HepG2 (cell line): ENCODE data around the gene INHBB. TPM values are rescaled to one million over a fixed set of nuclear protein-coding genes. Genes with fewer than 3 reads are reported as not detected.

Experiments used
- CSRNP2 ChIP-seq: sonication (generic); formaldehyde crosslinking; conservative IDR thresholded peaks from 2 replicates; pipeline ENCODE4 v1.8.0; 2022; ENCODE audit warnings: low read depth, missing genetic modification reagents
- FOXP4 ChIP-seq: sonication (generic); formaldehyde crosslinking; IDR thresholded peaks from 2 replicates; pipeline ENCODE4 v1.4.0; 2020; ENCODE audit warnings: missing genetic modification reagents
- HBP1 ChIP-seq: IDR thresholded peaks from 2 replicates; pipeline ENCODE4 v1.6.1; 2016; ENCODE audit warnings: low read depth, control low read depth
- IKZF1 ChIP-seq: fragments of 450-650 bp; IDR thresholded peaks from 2 replicates; pipeline ENCODE4 v1.7.1; 2016
- MBNL3 ChIP-seq: fragments of 250-450 bp; sonication (Bioruptor Pico); conservative IDR thresholded peaks from 2 replicates; pipeline ENCODE4 v1.8.0; 2022; ENCODE audit warnings: mild to moderate bottlenecking, inconsistent platforms
- MEF2D ChIP-seq: sonication (generic); formaldehyde crosslinking; IDR thresholded peaks from 2 replicates; pipeline ENCODE4 v1.5.1; 2020; ENCODE audit warnings: mild to moderate bottlenecking, missing genetic modification reagents
- MLXIP ChIP-seq: sonication (generic); formaldehyde crosslinking; IDR thresholded peaks from 2 replicates; pipeline ENCODE4 v1.9.0; 2021; ENCODE audit warnings: missing genetic modification reagents, borderline replicate concordance
- PRDM10 ChIP-seq: sonication (generic); formaldehyde crosslinking; IDR thresholded peaks from 2 replicates; pipeline ENCODE4 v1.4.0; 2020; ENCODE audit warnings: low read depth, missing genetic modification reagents
- TBX2 ChIP-seq: sonication (generic); formaldehyde crosslinking; IDR thresholded peaks from 2 replicates; pipeline ENCODE4 v1.5.0; 2020; ENCODE audit warnings: missing genetic modification reagents, mild to moderate bottlenecking, borderline replicate concordance
- ZBTB7A ChIP-seq: sonication (generic); formaldehyde crosslinking; IDR thresholded peaks from 2 replicates; pipeline ENCODE4 v1.8.0; 2022; ENCODE audit warnings: mild to moderate bottlenecking, missing genetic modification reagents
- ZNF143 ChIP-seq: sonication (generic); formaldehyde crosslinking; IDR thresholded peaks from 2 replicates; pipeline ENCODE4 v1.4.0; 2020; ENCODE audit warnings: missing genetic modification reagents
- ZNF251 ChIP-seq: sonication (generic); formaldehyde crosslinking; IDR thresholded peaks from 2 replicates; pipeline ENCODE4 v1.9.0; 2021; ENCODE audit warnings: mild to moderate bottlenecking, missing genetic modification reagents
- ZNF570 ChIP-seq: sonication (generic); formaldehyde crosslinking; IDR thresholded peaks from 2 replicates; pipeline ENCODE4 v1.4.0; 2020; ENCODE audit warnings: mild to moderate bottlenecking, missing genetic modification reagents, borderline replicate concordance
- ZNF598 ChIP-seq: sonication (generic); formaldehyde crosslinking; IDR thresholded peaks from 2 replicates; pipeline ENCODE4 v1.5.1; 2020; ENCODE audit warnings: mild to moderate bottlenecking, missing genetic modification reagents, borderline replicate concordance
- ZNF749 ChIP-seq: sonication (generic); formaldehyde crosslinking; IDR thresholded peaks from 2 replicates; pipeline ENCODE4 v1.8.0; 2022; ENCODE audit warnings: mild to moderate bottlenecking, missing genetic modification reagents, moderate library complexity, borderline replicate concordance
- ZNF775 ChIP-seq: sonication (generic); formaldehyde crosslinking; IDR thresholded peaks from 2 replicates; pipeline ENCODE4 v1.4.0; 2020; ENCODE audit warnings: missing genetic modification reagents, mild to moderate bottlenecking, moderate library complexity, borderline replicate concordance
- ZZZ3 ChIP-seq: sonication (generic); formaldehyde crosslinking; IDR thresholded peaks from 2 replicates; pipeline ENCODE4 v1.4.0; 2020; ENCODE audit warnings: missing genetic modification reagents, mild to moderate bottlenecking, borderline replicate concordance
- polyA plus RNA-seq, 8 experiments: library from polyadenylated mRNA; depleted of rRNA in 3 of 8; stranded (reverse) in 7 of 8; unstranded in 1 of 8; fragments of >200 nt; fragmentation: Illumina TruSeq in 4 of 8; extraction: Trizol in 4 of 8; gene quantifications; 2 replicates each; pipeline versions ENCODE4 v1.2.1 to v1.2.3, GENCODE V29; 2011 to 2016; ENCODE audit warnings: low read depth in 4 of 8, missing spikeins in 1 of 8, mixed read lengths in 1 of 8; ENCODE audit not compliant: insufficient read depth in 1 of 8
- total RNA-seq, 5 experiments: library from RNA; depleted of rRNA; stranded (reverse); fragments of >200 nt; fragmentation: Illumina TruSeq; extraction: Trizol; gene quantifications; 2 replicates each; pipeline ENCODE4 v1.2.3, GENCODE V29; 2016; ENCODE audit warnings: low read depth in 1 of 5

Gene INHBB
- total and polyA plus RNA-seq, 2 of the 13 experiments (the other 11 are each of a cell fraction or from before 2014, with no cell fraction given), result 0.20 to 1.7 TPM

- no peak for TF ChIP-seq MLXIP (CRISPR knock-in tag)
- 0 out of 2 replicates have a peak, but pooled peaks have one; percentile 59 for TF ChIP-seq HBP1
- no peak for TF ChIP-seq MEF2D
- no peak for TF ChIP-seq ZNF570 (CRISPR knock-in tag)
- 0 out of 2 replicates have a peak, but pooled peaks have one; percentile 14 for TF ChIP-seq FOXP4
- no peak for TF ChIP-seq IKZF1
- TF ChIP-seq TBX2 (CRISPR knock-in tag), result peak; percentile 77
- no peak for TF ChIP-seq ZNF251 (CRISPR knock-in tag)
- no peak for TF ChIP-seq MBNL3 (CRISPR knock-in tag)
- TF ChIP-seq ZNF775 (CRISPR knock-in tag), result no peak
- peak; percentile 37; the same call in 1 of the 2 replicates for TF ChIP-seq ZNF143 (CRISPR knock-in tag)
- TF ChIP-seq ZNF749, result no peak
- no peak for TF ChIP-seq CSRNP2
- no peak for TF ChIP-seq ZNF598 (CRISPR knock-in tag)
- no peak for TF ChIP-seq ZZZ3 (CRISPR knock-in tag)
- TF ChIP-seq PRDM10, result no peak
- no peak for TF ChIP-seq ZBTB7A (CRISPR knock-in tag)
Measured at GRCh38 chr2:120343433-120344105, 2.4 kb upstream of the INHBB start (continued).
